HG03442 (cell line): ENCODE results near the gene ZNF555.

Experiments used
- ATAC-seq: cut with Tn5 transposase; IDR thresholded peaks from one replicate; pipeline ENCODE4 v1.9.1; 2021; ENCODE audit warnings: mild to moderate bottlenecking, moderate library complexity; ENCODE audit not compliant: unreplicated experiment

The ZNF555 gene

DNA sequence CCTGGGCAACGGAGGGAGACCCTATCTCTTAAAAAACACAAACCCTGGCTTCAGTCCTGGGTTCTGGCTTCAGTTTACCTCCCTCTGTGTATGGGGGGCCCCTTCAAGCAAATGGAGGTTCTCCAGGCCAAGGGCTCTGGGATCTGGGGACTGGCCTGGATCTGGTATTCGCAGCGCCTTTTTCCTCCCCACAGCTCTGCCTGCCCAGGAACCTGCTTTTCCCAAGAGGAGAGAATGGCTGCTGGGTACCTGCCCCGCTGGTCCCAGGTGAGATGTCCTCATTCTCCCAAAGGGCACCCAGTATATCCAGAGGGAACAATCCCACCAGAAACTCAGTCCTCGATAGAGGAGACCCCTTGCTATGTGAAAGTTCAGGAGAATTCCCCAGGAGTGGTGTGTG, 18.4 kb upstream of the ZNF555 start:
- ATAC-seq, result no peak

DNA sequence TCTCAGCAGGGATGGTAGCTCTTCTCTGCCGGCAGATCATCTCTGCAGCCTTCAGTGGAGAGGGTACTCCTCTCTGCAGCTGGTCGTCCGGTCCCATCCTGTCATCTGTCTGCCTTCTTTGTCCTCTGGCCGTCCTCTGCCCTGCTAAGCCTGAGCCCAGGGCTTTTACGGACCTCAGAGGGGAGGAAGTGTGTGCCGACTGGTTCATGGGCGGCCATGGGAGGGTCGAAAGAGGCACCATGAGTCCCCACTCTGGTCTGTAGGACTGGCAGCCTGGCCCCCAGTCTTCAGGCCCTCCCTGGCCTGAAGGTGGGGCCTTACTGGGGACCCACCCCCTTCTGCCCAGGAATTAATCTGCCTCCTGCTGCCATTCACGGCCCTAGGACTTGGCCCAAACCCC, 17.6 kb upstream of the ZNF555 start:
- no peak for ATAC-seq

DNA sequence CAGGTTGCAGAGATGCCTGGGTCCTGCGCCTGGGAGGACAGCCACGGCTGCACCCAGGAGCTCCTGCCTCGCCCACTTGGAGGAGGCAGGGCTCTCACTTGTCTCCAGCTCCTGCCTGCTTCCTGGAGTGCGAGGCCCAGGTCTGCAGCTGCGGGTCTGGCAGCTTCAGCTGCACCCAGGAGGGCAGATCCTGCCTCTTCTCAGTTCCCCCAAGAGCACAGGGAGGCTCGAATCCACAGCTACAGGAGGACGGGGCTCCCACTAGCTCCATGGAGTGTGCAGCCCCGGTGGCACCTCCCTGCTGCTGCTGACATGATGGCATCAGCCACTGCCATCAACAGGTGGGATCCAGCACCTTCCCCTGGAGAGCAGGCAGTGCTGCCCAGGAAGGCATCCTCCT, 17.1 kb upstream of the ZNF555 start:
- no peak for ATAC-seq

DNA sequence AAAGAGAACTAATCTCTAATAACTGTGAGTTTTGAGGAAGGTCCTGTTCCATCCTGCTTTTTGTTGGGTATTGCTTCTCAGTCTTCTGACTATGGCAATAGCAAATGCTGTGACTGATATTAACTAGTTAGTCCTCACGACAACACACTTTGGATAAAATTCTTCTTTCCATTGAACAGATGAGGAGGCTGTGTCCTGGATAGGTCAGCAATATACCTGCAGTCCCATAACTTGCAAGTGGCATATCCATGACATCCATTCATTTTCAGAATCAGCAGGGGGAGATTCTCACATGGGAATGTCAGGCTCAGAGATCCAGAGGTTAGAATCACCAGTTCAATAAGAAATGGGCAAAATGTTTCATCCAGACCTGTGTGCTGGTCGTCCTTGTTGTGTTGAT, 14.3 kb upstream of the ZNF555 start:
- ATAC-seq, result no peak

DNA sequence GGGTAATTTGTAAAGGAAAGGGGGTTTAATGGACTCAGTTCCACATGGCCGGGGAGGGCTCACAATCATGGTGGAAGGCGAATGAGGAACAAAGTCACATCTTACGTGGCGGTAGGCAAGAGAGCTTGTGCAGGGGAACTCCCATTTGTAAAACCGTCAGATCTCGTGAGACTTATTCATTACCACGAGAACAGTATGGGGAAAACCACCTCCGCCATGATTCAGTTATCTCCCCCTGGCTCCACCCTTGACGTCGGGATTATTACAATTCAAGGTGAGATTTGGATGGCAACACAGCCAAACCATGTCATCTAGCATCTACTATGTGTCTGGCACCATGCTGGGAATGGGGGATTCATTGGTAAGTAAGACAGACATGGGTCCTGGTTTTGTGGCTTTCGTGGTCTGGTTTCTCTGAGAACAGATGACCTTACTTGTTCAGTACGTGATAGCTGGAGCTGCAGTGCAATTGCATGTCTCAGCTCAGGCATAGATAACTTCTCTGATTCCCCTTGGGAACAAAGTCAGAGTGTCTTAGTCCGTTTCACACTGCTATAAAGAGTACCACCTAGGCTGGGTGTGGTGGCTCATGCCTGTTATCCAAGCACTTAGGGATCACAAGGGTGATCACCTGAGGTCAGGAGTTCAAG, 13.3 kb upstream of the ZNF555 start:
- no peak for ATAC-seq

DNA sequence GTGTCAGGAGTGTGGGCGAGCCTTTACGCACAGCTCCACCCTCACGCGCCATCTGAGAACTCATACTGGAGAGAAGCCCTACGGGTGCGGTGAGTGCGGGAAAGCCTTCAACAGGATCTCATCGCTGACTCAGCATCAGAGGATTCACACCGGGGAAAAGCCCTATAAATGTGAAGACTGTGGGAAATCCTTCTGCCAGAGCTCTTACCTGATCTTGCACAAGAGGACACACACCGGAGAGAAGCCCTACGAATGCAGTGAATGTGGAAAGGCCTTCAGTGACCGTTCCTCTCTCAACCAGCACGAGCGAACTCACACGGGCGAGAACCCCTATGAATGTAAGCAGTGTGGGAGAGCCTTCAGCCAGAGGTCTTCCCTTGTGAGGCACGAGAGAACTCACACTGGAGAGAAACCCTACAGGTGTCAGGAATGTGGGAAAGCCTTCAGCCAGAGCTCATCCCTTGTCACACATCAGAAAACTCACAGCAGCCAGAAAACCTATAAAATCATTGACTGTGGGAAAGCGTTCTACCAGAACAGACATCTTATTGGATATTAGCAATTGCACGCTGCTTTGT, 6.9 kb upstream of the ZNF555 start:
- no peak for ATAC-seq

DNA sequence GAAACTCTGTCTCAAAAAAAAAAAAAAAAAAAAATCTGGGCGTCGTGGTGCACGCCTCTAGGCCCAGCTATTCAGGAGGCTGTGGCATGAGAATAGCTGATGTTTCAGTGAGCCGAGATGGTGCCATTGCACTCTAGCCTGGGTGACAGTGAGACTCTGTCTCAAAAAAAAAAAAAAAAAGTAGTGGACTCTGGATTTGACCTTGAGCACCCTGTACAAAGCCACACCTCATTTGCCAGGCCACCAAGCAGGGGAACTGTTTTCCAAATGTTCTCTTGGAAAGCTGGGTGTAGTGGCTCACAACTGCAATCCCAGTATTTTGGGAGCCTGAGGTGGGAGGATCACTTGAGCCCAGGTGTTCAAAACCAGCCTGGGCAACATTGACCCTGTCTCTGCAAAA, 3.8 kb upstream of the ZNF555 start:
- no peak for ATAC-seq

DNA sequence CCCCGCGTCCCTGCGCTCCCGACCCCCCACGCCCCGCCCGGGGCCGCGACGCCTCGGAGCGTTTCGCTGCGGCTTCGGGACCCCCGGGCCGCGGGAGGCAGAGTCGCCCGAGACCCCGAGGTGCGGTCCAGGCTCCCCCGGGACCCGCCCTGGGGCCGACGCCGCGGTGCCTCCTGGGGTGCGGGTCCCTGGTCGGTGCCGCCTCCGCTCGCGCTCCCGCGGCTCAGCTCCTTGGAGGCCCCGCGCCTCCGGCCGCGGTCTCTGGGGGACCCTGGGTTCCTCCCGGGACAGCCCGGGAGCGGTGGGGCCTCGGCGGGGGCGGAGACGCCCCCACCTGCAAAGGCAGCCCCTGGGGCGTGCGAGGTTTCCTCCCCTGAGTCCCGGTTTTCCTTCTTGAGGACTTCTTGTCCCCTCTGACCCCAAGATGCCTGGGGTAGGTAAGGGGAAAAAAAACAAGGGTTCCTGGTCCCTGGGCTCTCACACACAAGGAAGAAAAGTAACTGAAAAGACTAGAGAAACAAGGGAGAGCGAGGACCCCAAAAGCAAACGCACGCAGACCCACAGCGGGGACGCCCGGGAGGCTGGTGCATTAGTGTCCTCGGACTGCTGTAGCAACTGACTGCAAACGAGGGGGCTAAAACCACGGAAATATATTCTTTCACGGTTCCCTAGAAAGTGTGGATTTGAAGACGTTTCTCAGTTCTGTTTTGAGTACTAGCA, 740 bp downstream of the ZNF555 start:
- no peak for ATAC-seq

DNA sequence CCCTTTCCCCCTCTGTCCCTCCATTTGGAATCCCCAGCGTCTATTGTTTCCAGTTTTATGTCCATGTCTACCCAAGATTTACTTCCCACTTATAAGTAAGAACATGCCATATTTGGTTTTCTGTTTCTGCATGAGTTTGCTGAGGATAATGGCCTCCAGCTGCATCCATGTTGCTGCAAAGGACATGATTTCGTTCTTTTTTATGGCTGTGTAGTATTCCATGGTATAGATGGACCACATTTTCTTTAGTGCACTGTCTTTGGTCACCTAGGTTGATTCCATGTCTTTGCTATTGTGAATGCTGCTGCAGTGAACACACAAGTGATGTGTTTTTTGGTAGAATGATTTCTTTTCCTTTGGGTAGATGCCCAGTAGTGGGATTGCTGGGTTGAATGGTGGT, 3.8 kb downstream of the ZNF555 start:
- ATAC-seq, result no peak

DNA sequence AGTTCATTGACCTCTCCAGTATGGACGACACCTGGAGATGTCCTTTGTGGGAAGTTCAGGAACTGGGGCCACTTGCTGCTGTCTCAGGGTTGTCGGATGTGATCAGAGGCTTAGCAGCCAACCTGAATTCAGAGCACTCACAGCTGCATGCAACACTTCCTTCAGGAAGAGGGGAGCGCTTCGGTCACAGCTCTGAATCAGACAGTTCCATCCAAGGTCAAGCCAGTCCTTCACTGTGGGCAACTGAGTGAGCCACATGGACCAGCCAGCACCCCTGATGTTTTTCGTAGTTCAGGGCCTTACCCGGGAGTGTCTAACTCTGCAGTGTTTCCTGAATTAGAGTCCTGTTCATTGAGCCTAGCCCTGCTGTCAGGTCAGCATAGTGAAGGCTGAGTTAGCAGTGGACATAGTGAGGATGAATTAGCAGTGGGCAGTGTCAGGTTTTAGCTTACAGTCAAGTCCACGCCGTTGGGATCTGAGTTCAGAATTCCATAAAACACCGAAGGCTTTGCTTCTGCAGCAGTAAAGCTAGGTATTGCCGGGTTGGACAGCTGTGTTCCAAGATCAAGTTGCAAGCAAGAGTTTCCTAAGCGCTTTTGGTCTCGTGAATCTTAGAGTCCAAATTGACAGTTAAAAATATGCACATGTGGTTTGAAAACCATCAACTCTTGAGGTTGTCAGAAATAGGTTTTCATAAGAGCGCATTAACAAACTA, 5.1 kb downstream of the ZNF555 start:
- ATAC-seq, result no peak

DNA sequence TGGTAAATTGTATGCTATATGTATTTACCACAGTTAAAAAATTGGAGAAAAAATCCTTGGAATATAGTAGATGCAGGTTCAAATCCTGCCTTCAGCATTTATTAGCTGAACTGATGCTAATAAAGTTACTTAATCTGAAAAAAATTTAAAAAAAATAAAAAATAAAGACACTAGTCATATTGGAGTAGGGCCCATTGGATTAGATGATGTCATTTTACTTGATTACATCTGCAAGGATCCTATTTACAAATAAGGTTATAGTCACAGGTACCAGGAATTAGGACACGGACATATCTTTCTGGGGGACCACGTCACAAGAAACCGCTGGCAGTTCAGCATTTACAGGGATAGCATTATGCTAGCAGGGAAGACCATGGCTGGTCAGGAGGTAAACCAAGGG, 6.2 kb downstream of the ZNF555 start:
- no peak for ATAC-seq

DNA sequence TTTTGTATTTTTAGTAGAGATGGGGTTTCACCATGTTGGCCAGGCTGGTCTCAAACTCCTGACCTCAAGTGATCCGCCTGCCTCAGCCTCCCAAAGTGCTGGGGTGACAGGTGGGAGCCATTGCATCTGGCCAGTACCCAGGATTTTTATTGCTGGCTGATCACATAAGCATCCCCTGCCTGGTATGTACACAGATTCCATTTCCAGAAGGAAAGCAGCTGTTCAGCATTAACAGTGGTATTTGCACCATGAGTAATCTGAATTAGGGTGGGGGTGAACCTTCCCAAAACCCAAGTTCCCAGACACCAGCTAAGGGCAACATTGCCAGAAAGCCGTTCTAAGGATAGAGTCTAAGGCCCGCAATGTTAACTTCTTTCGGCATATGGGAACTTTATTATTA, 7.3 kb downstream of the ZNF555 start:
- ATAC-seq, result no peak

DNA sequence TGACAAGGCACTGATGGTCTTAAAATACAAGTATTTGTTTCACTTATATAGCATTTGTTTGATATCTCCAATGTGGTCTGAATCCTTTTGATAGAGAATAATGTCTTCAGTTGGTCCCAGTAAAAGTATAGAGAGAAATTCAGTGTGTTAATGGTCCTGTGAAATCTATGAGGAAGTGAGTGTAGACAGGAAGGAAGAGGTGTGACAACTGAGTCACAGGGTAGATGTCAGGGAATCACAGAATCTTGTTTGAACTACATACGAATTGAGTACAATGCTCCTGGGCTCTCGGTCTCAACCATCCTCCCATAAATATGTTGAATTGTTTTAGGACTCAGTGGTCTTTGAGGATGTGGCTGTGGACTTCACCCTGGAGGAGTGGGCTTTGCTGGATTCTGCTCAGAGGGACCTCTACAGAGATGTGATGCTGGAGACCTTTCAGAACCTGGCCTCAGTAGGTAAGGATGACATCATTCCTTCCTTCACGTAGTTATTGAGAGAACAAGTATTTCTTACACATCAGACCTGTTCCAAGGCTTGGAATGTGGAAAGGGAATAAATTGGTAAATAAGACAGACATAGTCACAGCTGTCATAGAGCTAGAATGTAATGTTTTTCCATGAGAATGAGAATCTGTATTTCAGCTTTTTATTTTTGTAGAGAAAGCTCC, 9.1 kb downstream of the ZNF555 start:
- ATAC-seq, result no peak

DNA sequence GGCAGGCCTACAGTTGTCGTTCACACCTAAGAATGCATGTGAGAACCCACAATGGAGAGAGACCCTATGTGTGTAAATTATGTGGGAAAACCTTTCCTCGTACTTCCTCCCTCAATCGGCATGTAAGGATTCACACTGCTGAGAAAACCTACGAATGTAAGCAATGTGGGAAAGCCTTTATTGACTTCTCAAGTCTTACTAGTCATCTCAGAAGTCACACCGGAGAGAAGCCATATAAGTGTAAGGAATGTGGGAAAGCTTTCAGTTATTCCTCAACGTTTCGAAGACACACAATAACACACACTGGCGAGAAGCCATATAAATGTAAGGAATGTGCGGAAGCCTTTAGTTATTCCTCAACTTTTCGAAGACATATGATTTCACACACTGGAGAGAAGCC, 11.3 kb downstream of the ZNF555 start:
- ATAC-seq, result no peak

DNA sequence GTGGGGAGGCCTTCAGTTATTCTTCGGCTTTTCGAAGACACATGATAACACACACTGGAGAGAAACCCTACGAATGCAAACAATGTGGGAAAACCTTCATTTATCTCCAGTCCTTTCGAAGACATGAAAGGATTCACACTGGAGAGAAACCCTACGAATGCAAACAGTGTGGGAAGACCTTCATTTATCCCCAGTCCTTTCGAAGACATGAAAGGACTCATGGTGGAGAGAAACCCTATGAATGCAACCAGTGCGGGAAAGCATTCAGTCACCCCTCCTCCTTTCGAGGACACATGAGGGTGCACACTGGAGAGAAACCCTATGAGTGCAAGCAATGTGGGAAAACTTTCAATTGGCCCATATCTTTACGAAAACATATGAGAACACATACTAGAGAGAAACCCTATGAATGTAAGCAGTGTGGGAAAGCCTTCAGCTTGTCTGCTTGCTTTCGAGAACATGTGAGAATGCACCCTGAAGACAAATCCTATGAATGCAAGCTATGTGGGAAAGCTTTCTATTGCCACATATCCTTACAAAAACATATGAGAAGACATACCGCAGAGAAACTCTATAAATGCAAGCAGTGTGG, 11.8 kb downstream of the ZNF555 start:
- ATAC-seq, result no peak

DNA sequence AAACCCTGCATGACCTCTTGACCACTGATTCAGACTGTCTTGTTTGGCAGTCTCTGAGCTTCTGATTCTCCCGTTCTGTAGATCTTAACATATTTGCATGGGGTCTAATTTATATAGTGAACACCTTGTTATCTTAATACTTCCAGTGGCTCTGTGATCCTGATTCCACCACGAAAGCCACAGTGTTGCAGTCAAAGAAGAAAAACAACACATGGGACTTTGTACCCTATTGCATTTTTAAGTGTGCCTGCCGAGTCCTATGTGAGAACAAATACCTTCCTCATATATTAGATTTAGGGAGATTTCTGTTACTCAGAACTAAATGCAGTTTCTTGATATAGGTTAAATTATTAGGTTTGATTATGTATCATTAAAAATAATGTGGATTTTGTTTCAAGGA, 13.6 kb downstream of the ZNF555 start:
- no peak for ATAC-seq

DNA sequence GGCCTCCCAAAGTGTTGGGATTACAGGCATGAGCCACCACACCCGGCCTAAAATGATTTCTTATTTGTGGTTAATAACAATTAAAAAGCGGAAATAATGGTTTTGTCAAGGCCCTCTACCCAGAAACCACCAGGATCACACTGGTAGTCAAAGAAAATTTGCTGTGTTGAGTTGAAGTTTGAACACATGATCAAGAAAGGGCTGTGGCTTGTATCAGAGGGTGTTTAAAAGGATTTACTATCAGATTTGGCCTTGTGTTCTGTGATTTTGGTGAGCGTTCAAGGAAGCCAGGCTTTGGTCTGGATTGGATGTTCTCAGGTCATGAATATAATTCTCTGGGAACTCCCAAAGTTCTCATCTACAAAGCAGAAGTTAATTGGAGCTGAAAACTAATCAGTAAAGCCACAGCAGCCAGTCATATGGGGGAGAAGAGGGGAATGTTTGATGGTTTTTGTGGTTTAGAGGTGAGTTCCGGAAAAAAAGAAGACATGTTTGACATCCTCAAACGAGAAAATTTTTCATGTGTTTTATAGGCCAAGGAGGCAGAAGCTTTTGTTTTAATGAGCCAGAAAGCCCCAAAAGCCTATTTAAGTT, 15.3 kb downstream of the ZNF555 start:
- ATAC-seq, result no peak

DNA sequence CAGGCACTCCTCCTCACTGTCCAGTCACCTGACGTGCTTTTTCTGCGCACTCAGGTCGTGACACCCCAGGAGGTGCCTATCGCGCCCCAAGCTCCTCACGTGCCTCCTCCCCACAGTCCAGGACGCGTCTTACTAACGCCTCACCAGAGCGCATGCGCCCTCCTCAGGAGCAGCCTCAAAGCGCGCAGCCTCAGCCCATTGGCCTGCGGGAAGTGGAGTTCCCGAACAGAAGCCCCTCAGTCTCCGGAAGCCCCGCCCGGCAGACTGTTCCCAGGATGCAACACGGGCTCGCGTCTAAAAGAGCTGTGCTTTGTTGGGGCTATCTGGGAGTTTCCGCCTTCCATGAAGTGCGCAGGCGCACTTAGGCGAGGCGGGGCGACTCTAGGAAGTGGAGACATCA, 17.6 kb downstream of the ZNF555 start:
- ATAC-seq, result no peak

DNA sequence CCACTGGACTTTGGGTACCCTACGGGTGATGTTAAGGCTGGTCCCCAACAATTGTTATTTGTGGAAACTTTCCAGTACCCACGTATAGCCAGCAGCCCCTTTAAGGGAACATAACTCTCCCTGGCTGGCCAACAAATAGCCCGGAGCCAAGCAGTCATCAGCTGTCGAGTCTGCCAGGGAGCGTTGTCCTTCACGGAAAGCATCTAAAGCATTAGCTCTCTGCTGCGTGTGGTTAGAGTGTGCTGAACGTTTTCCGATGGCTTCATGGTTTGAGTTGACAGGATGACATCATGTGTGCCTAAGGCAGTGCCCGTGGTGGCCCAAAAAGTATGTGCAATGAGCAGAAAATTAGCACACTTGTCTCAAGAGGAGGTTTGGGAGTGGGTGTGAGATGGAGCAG, 22.5 kb downstream of the ZNF555 start:
- no peak for ATAC-seq

DNA sequence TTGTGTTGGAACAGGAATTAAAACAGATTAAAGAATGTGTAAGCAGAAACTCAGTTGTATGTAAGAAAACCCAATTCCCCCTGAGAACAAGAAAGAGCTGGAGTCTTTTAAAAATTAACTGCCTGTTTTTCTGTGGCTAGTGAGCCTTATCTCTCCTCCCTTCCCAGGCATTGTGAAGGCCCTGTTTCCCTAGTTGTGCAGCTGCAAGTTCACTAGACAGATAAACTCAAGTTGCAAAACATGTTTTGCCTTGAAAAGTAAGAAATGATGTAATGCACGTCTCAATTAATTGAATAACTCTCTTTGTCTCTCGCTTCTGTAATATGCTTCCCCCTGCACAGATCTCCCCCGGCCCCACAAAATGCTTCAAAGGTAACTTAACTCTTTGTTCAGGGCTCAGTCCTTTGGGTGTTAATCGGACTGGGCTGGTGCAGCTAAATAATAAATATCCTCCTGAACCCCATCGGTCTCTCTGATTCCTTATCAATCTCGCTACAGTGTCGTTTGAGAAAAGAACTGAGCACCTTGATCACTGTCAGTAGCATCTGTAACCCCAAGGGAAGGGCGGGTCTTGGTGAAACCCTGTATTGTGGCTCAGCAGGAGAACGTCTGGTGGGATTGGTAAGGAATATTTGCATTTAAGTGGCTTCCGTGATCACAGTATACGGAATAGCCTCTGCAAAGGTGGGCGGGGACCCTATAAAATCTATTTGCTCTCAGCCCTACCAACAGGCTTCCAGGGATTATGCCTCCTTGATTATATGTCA, 24.2 kb downstream of the ZNF555 start:
- ATAC-seq, result no peak
